Measurements from ENCODE around the gene KCNQ1. TPM values are rescaled to one million over a fixed set of nuclear protein-coding genes. Genes with fewer than 3 reads are reported as not detected.

KCNQ1 gene
- total RNA-seq, 1 experiment from 2014 or later: 2.5 TPM

DNA sequence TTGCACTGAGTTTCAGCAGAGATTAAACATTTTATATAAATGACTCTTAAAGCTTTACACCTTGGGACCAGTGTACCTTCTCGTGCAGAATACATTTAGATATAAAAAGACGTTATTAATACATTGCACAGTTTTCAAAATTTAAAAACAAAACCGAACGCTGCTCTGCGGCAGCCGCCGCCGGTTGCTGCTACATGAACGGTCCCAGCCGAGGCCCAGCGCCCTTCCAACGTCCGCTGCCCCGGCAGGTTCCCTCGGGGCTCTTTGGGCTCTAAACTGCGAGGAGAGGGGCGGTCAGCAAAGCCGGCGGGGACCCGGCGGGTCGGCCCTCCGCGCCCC is 438.8 kb downstream of the KCNQ1 start (continued):
- TF ChIP-seq, protein P1, sequence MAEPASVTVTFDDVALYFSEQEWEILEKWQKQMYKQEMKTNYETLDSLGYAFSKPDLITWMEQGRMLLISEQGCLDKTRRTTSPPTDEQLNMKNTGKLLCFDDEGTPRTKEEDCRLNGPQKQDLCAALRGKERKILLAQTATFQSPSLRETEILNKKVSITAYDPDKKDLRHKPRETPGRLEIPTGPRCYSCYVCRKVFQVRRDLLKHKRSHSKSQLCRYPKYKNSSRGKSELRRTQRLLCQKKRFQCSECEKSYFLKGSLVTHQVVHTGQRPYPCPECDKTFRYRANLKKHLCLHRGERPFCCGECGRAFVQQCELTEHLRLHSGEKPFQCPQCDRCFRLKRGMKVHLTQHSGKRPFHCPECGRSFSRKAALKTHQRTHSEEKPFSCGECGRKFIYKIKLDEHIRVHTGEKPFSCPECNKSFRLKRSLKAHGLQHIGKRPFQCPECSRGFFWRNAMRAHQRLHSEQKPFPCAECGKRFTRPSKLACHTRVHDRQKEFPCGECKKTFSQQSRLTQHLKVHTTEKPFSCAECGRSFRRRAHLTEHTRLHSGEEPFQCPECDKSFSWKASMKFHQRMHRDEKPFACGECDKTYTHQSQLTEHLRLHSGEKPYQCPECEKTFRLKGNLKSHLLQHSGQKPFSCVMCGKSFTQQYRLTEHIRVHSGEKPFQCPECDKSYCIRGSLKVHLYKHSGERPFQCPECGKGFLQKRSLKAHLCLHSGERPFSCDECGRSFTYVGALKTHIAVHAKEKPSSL (CRISPR knock-in tag; conservative IDR thresholded peaks at IDR 0.05): no peak
- no peak for TF ChIP-seq NFYB (CRISPR knock-in tag; conservative IDR thresholded peaks at IDR 0.05; ENCODE audit: low read depth)
- TF ChIP-seq, protein P2, sequence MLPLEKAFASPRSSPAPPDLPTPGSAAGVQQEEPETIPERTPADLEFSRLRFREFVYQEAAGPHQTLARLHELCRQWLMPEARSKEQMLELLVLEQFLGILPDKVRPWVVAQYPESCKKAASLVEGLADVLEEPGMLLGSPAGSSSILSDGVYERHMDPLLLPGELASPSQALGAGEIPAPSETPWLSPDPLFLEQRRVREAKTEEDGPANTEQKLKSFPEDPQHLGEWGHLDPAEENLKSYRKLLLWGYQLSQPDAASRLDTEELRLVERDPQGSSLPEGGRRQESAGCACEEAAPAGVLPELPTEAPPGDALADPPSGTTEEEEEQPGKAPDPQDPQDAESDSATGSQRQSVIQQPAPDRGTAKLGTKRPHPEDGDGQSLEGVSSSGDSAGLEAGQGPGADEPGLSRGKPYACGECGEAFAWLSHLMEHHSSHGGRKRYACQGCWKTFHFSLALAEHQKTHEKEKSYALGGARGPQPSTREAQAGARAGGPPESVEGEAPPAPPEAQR (CRISPR knock-in tag; IDR thresholded peaks at IDR 0.05): no peak

DNA sequence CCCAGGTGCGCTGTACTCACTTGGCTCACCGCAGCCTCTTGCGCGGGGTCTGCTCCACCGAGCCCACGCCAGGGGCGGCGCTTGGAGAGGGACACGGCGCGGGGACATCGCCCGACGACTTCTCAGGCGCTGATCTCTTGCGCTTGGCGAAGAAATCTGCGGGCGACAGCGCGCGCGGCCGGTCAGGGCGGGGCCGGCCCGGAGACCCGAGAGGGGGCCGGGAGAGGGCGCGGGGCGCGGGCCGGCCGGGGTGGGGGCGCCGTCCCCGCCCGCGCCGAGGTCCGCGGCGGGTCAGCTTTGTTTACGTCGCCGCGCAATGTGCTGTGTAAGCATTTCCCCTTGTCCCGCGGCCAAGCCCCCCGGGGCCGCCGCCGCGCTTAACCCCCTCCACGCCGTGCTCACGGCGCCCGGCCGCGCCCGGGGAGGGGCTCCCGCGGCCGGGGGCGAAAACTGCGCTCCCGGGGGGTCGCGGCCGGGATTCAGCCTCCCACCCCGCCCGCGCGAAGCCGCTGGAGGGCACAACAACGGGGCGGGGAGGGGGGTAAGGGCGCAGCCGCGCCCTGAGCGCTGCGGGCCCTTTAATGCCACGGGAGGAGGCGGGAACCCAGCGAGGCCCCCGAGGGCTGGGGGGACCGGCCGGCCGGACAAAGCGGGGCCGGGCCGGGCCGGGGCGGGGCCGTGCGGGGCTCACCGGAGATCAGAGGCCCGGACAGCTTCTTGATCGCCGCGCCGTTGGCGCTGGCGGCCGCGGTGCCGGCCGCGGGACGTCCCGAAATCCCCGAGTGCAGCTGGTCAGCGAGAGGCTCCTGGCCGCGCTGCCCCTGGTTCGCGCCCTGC is 439.4 kb downstream of the KCNQ1 start:
- 0 out of 2 replicates have a peak, but pooled peaks cover 4% of the 10 kb centered on the region for H3K36me3 Mint-ChIP-seq
- ATAC-seq (no peak), DNase-seq (ENCODE audit: low spot score) (no peak)
- ChIA-PET CTCF (interaction anchor here (1.0 to 12.8 kb wide), 7 partner anchors 7 to 350 kb away, joined by 3 to 369 read pairs (median 6); no protein-coding TSS in a partner anchor), POLR2A (interaction anchor here (1.0 to 2.2 kb wide), 2 partner anchors 191 to 351 kb away, joined by 3 to 9 read pairs; no protein-coding TSS in a partner anchor)
- H3K4me1 Mint-ChIP-seq: peaks cover 26% of the 10 kb centered on the region
- TF ChIP-seq ZNF121 (CRISPR knock-in tag; IDR thresholded peaks at IDR 0.05): no peak
- TF ChIP-seq ZNF317 (CRISPR knock-in tag; IDR thresholded peaks at IDR 0.05; ENCODE audit: borderline replicate concordance, low read depth): no peak
- TF ChIP-seq GABPB1 (CRISPR knock-in tag; IDR thresholded peaks at IDR 0.05): no peak
- TF ChIP-seq, protein P3, sequence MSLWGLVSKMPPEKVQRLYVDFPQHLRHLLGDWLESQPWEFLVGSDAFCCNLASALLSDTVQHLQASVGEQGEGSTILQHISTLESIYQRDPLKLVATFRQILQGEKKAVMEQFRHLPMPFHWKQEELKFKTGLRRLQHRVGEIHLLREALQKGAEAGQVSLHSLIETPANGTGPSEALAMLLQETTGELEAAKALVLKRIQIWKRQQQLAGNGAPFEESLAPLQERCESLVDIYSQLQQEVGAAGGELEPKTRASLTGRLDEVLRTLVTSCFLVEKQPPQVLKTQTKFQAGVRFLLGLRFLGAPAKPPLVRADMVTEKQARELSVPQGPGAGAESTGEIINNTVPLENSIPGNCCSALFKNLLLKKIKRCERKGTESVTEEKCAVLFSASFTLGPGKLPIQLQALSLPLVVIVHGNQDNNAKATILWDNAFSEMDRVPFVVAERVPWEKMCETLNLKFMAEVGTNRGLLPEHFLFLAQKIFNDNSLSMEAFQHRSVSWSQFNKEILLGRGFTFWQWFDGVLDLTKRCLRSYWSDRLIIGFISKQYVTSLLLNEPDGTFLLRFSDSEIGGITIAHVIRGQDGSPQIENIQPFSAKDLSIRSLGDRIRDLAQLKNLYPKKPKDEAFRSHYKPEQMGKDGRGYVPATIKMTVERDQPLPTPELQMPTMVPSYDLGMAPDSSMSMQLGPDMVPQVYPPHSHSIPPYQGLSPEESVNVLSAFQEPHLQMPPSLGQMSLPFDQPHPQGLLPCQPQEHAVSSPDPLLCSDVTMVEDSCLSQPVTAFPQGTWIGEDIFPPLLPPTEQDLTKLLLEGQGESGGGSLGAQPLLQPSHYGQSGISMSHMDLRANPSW (CRISPR knock-in tag; conservative IDR thresholded peaks at IDR 0.05; ENCODE audit: low read depth): no peak
- 0 out of 2 replicates have a peak, but pooled peaks have one; percentile 43 for TF ChIP-seq FOXK1 (CRISPR knock-in tag; IDR thresholded peaks at IDR 0.05)
- TF ChIP-seq, protein P4, sequence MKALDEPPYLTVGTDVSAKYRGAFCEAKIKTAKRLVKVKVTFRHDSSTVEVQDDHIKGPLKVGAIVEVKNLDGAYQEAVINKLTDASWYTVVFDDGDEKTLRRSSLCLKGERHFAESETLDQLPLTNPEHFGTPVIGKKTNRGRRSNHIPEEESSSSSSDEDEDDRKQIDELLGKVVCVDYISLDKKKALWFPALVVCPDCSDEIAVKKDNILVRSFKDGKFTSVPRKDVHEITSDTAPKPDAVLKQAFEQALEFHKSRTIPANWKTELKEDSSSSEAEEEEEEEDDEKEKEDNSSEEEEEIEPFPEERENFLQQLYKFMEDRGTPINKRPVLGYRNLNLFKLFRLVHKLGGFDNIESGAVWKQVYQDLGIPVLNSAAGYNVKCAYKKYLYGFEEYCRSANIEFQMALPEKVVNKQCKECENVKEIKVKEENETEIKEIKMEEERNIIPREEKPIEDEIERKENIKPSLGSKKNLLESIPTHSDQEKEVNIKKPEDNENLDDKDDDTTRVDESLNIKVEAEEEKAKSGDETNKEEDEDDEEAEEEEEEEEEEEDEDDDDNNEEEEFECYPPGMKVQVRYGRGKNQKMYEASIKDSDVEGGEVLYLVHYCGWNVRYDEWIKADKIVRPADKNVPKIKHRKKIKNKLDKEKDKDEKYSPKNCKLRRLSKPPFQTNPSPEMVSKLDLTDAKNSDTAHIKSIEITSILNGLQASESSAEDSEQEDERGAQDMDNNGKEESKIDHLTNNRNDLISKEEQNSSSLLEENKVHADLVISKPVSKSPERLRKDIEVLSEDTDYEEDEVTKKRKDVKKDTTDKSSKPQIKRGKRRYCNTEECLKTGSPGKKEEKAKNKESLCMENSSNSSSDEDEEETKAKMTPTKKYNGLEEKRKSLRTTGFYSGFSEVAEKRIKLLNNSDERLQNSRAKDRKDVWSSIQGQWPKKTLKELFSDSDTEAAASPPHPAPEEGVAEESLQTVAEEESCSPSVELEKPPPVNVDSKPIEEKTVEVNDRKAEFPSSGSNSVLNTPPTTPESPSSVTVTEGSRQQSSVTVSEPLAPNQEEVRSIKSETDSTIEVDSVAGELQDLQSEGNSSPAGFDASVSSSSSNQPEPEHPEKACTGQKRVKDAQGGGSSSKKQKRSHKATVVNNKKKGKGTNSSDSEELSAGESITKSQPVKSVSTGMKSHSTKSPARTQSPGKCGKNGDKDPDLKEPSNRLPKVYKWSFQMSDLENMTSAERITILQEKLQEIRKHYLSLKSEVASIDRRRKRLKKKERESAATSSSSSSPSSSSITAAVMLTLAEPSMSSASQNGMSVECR (CRISPR knock-in tag; IDR thresholded peaks at IDR 0.05; ENCODE audit: borderline replicate concordance): 0 out of 2 replicates have a peak, but pooled peaks have one; percentile 22
- H3K27ac Mint-ChIP-seq: no peak overlapping the region
- H3K9me3 Mint-ChIP-seq: no peaks in the 10 kb centered on the region
- peak overlapping the region; percentile 58 for H3K4me3 Mint-ChIP-seq
- H3K27me3 Mint-ChIP-seq (ENCODE audit: low read depth): peaks cover 81% of the 10 kb centered on the region

Data from WTC11 (cell line).